IMR-90 (cell line): ENCODE results near the gene CD8B2. TPM values are rescaled to one million over a fixed set of nuclear protein-coding genes. Genes with fewer than 3 reads are reported as not detected.
"Not testable (repeated sequence)": the region's sequence is repeated elsewhere in the genome, so short reads cannot be mapped to it uniquely, and the experiment has no call there.

Source experiments
- ATAC-seq: fragments of 200-7000 bp; cut with Tn5 transposase; 2 replicates; pipeline ENCODE4 v1.9.1; 2020; ENCODE audit warnings: low read depth, mild to moderate bottlenecking, moderate library complexity
- BruUV-seq: library from RNA; stranded (reverse); fragments of 400-500 nt; replicated peaks from 2 replicates; lab custom pipeline; 2021; lab: Mats Ljungman, UMichigan
- CTCF ChIA-PET: fragments of 300-600 bp; formaldehyde crosslinking; extraction: SDS; loops from one replicate; lab custom pipeline; 2021; ENCODE audit warnings: antibody characterized with exemption; lab: Yijun Ruan, JAX
- POLR2A ChIA-PET: fragments of 300-600 bp; sonication (Branson Sonifier 250); formaldehyde crosslinking; loops from one replicate; lab custom pipeline; 2022; ENCODE audit warnings: antibody characterized with exemption; ENCODE audit not compliant: unreplicated experiment; lab: Charles Lee
- DNase-seq: peaks from one replicate; pipeline ENCODE4 v3.0.0; 2013
- H2AFZ ChIP-seq: replicated peaks from 2 replicates; pipeline ENCODE3; 2013; ENCODE audit warnings: low read length, mild to moderate bottlenecking; ENCODE audit not compliant: poor library complexity
- H2AK5ac ChIP-seq: 2 replicates; pipeline ENCODE4 v1.6.1; 2013; ENCODE audit warnings: low read depth, low read length, inconsistent platforms
- H2AK9ac ChIP-seq: replicated peaks from 2 replicates; pipeline ENCODE3; 2013; ENCODE audit warnings: mild to moderate bottlenecking, low read depth, low read length, moderate library complexity; ENCODE audit not compliant: poor library complexity
- H2BK120ac ChIP-seq: 2 replicates; pipeline ENCODE4 v1.6.1; 2013; ENCODE audit warnings: low read depth, low read length, inconsistent platforms
- H2BK15ac ChIP-seq: 3 replicates; pipeline ENCODE4 v1.6.1; 2013; ENCODE audit warnings: low read depth, low read length, inconsistent platforms
- H2BK20ac ChIP-seq: 2 replicates; pipeline ENCODE4 v1.6.1; 2013; ENCODE audit warnings: low read depth, mild to moderate bottlenecking, inconsistent platforms, low read length, moderate library complexity
- H2BK5ac ChIP-seq: 2 replicates; pipeline ENCODE4 v1.6.1; 2013; ENCODE audit warnings: mild to moderate bottlenecking, low read depth, low read length, inconsistent platforms; ENCODE audit not compliant: poor library complexity, severe bottlenecking
- H3K14ac ChIP-seq: replicated peaks from 2 replicates; pipeline ENCODE4 v1.6.1; 2013; ENCODE audit warnings: low read depth, low read length, inconsistent platforms
- H3K18ac ChIP-seq: 2 replicates; pipeline ENCODE4 v1.6.1; 2013; ENCODE audit warnings: low read depth, low read length, control low read depth
- H3K23ac ChIP-seq: 2 replicates; pipeline ENCODE4 v1.6.1; 2013; ENCODE audit warnings: low read depth, low read length, inconsistent platforms
- H3K27ac ChIP-seq: 2 replicates; pipeline ENCODE4 v1.5.1; 2013; ENCODE audit warnings: mild to moderate bottlenecking, control low read depth, low read length; ENCODE audit not compliant: insufficient read depth
- H3K27me3 ChIP-seq: 2 replicates; pipeline ENCODE4 v1.6.1; 2013; ENCODE audit warnings: low read length; ENCODE audit not compliant: control insufficient read depth, insufficient read depth
- H3K36me3 ChIP-seq: 2 replicates; pipeline ENCODE4 v1.6.1; 2013; ENCODE audit warnings: low read length, mixed read lengths; ENCODE audit not compliant: control insufficient read depth, insufficient read depth
- H3K4ac ChIP-seq: 2 replicates; pipeline ENCODE4 v1.6.1; 2013; ENCODE audit warnings: low read depth, low read length, inconsistent platforms
- H3K4me1 ChIP-seq: 2 replicates; pipeline ENCODE4 v1.6.1; 2013; ENCODE audit warnings: low read length, mixed read lengths; ENCODE audit not compliant: control insufficient read depth, insufficient read depth
- H3K4me2 ChIP-seq: 2 replicates; pipeline ENCODE4 v1.6.1; 2013; ENCODE audit warnings: low read depth, mild to moderate bottlenecking, control low read depth, low read length, moderate library complexity
- H3K4me3 ChIP-seq: 2 replicates; pipeline ENCODE4 v1.5.1; 2013; ENCODE audit warnings: low read depth, mild to moderate bottlenecking, control low read depth, low read length, moderate library complexity; ENCODE audit not compliant: insufficient read depth
- H3K56ac ChIP-seq: 2 replicates; pipeline ENCODE4 v1.6.1; 2013; ENCODE audit warnings: low read length, inconsistent platforms; ENCODE audit not compliant: insufficient read depth; ENCODE audit errors: extremely low read depth
- H3K79me1 ChIP-seq, 2 experiments: 2 replicates each; pipeline ENCODE4 v1.6.1; 2013; ENCODE audit warnings: low read length in 2 of 2, inconsistent platforms in 1 of 2, low read depth in 1 of 2
- H3K9ac ChIP-seq: 2 replicates; pipeline ENCODE4 v1.6.1; 2013; ENCODE audit warnings: low read depth, low read length, control low read depth
- H3K9me1 ChIP-seq: 2 replicates; pipeline ENCODE4 v1.6.1; 2013; ENCODE audit warnings: low read length, inconsistent platforms; ENCODE audit not compliant: insufficient read depth
- H3K9me3 ChIP-seq: 2 replicates; pipeline ENCODE4 v1.6.1; 2013; ENCODE audit warnings: low read length; ENCODE audit not compliant: control insufficient read depth, insufficient read depth
- H4K20me1 ChIP-seq: 2 replicates; pipeline ENCODE4 v1.6.1; 2013; ENCODE audit warnings: low read length, inconsistent platforms; ENCODE audit not compliant: insufficient read depth
- H4K5ac ChIP-seq: 2 replicates; pipeline ENCODE4 v1.6.1; 2013; ENCODE audit warnings: mild to moderate bottlenecking, low read depth, low read length, control low read depth
- H4K8ac ChIP-seq, 2 experiments: 2 replicates each; pipeline ENCODE4 v1.6.1; 2013; ENCODE audit warnings: low read depth in 2 of 2, low read length in 2 of 2, control low read depth in 1 of 2, inconsistent platforms in 1 of 2
- H4K91ac ChIP-seq: 2 replicates; pipeline ENCODE4 v1.6.1; 2013; ENCODE audit warnings: low read depth, low read length, inconsistent platforms; ENCODE audit not compliant: insufficient read depth
- CEBPB ChIP-seq: IDR thresholded peaks from 2 replicates; pipeline ENCODE4 v1.6.1; 2012; ENCODE audit warnings: low read depth, low read length, improper control_type of control experiment
- RCOR1 ChIP-seq: IDR thresholded peaks from 2 replicates; pipeline ENCODE4 v1.6.1; 2012; ENCODE audit warnings: mild to moderate bottlenecking, low read length, improper control_type of control experiment; ENCODE audit not compliant: insufficient replicate concordance
- WGBS, 2 experiments: methylation state at CpG; one replicate each; pipeline versions ENCODE4 v1.1.5 to v1.1.7; 2013; ENCODE audit warnings: missing lambda C conversion rate in 2 of 2; ENCODE audit not compliant: insufficient read length in 1 of 2; ENCODE audit errors: extremely low coverage in 2 of 2; 5-methylcytosine and 5-hydroxymethylcytosine counted together
- dilution Hi-C: fragments of 300-500 bp; cut with HindIII; formaldehyde crosslinking; loops from one replicate; pipeline ENCODE4 v1.14.3; 2018; ENCODE audit warnings: low sequenced_read_pairs; ENCODE audit not compliant: unreplicated experiment
- in situ Hi-C: fragments of 300-500 bp; cut with MboI; formaldehyde crosslinking; loops from 3 replicates; pipeline ENCODE4 v1.14.3; 2019; ENCODE audit warnings: low sequenced_read_pairs, inconsistent platforms, mixed read lengths
- intact Hi-C: fragments of 100-400 bp; cut with micrococcal nuclease; formaldehyde crosslinking; loops from 2 replicates; pipeline ENCODE4 v1.10.0; 2022
- polyA plus RNA-seq, 3 experiments: library from polyadenylated mRNA; depleted of rRNA; stranded (reverse); fragments of >200 nt; gene quantifications; 2 replicates each; pipeline ENCODE4 v1.2.3, GENCODE V29; 2012; ENCODE audit warnings: low replicate concordance in 1 of 3
- total RNA-seq: library from RNA; depleted of rRNA; stranded (reverse); fragments of >200 nt; gene quantifications from 2 replicates; pipeline ENCODE4 v1.2.3, GENCODE V29; 2012
- TF ChIP-seq, protein P1 (sequence below): fragments of 150-350 bp; IDR thresholded peaks from 2 replicates; pipeline ENCODE4 v1.6.1; 2017; ENCODE audit warnings: mild to moderate bottlenecking, antibody characterized with exemption, low read length, low read depth

The CD8B2 gene
- total and polyA plus RNA-seq, 2 of the 4 experiments (the other 2 are of a cell fraction): not detected

DNA sequence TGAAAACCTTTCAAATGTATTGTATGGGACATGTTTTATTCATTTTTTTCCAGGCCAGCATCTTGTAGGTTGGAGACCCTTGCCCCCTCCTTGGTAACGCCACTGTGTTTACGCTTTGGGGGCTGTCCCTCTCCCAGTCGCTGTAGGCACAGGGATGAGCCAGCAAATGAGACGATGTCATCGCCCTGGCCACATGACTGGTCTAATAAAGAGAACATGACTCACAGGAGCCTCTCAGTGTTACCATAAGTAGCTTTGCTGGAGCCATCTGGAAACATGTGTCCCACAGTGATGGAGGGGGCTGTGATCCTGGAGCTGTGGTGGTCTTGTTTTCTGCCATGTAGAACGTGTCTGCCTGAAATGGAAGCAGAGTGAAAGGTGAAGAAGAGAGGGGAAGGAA lies 78.9 kb downstream of the CD8B2 start:
- Histone ChIP-seq H3K56ac (no peak overlapping the region), H3K4me3 (no peak overlapping the region), H3K4ac (no peak overlapping the region), H3K36me3 (no peaks in the 10 kb centered on the region), H4K8ac (no peak overlapping the region), H4K5ac (no peak overlapping the region), H4K20me1 (no peaks in the 10 kb centered on the region), H3K4me1 (no peaks in the 10 kb centered on the region), H3K27me3 (no peaks in the 10 kb centered on the region), H3K9ac (no peak overlapping the region), H3K14ac (no peak overlapping the region), H2AK9ac (no peak overlapping the region), H2AK5ac (no peak overlapping the region), H2BK5ac (no peak overlapping the region), H3K9me1 (no peaks in the 10 kb centered on the region), H2AFZ (no peak overlapping the region), H3K23ac (no peak overlapping the region), H2BK15ac (no peak overlapping the region), H4K91ac (no peak overlapping the region), H3K18ac (no peak overlapping the region), H2BK120ac (no peak overlapping the region), H3K9me3 (no peaks in the 10 kb centered on the region), H3K4me2 (no peak overlapping the region), H2BK20ac (no peak overlapping the region), H3K79me1 (no peaks in the 10 kb centered on the region), H3K27ac (no peak overlapping the region)
- 20% methylated on average over 2 of the region's 6 CpGs; no CpG with 5 or more reads in 1 of the 2 experiments for WGBS, 2 experiments
- BruUV-seq: no TSS peak
- no peak for ATAC-seq
- in situ Hi-C loops: no loop called here
- TF ChIP-seq RCOR1 (no peak), CEBPB (no peak)
- TF ChIP-seq, protein P1, sequence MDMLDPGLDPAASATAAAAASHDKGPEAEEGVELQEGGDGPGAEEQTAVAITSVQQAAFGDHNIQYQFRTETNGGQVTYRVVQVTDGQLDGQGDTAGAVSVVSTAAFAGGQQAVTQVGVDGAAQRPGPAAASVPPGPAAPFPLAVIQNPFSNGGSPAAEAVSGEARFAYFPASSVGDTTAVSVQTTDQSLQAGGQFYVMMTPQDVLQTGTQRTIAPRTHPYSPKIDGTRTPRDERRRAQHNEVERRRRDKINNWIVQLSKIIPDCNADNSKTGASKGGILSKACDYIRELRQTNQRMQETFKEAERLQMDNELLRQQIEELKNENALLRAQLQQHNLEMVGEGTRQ: peak; percentile 40; the same call in 1 of the 2 replicates
- ChIA-PET CTCF (no interaction called here), POLR2A (no interaction called here)
- dilution Hi-C loops: no loop called here
- peak; percentile 6 for DNase-seq
- intact Hi-C loops: no loop called here

DNA sequence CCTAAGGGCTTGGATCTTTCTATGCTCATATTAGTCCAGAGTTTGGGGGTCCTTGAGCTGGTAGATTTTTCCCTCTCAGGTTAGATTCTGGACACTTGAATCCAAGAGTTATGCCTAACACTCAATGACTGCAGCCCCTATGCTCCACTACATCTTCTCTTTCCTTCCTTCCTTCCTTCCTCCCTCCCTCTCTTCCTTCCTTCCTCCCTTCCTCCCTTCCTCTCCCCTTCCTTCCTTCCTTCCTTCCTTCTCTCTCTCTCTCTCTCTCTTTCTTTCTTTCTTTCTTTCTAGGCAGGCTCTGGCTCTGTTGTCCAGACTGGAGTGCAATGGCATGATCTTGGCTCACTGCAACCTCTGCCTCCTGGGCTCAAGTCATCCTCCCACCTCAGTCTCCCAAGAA lies 79.3 kb downstream of the CD8B2 start:
- H3K9me1 ChIP-seq, H4K91ac ChIP-seq, CTCF ChIA-PET, H2BK15ac ChIP-seq, H4K8ac ChIP-seq, in situ Hi-C loops, H2BK20ac ChIP-seq, H3K4me3 ChIP-seq, H3K4ac ChIP-seq, H3K79me1 ChIP-seq, H2BK5ac ChIP-seq, H2AK5ac ChIP-seq, H3K9ac ChIP-seq, DNase-seq, dilution Hi-C loops, POLR2A ChIA-PET, BruUV-seq, H3K56ac ChIP-seq, ATAC-seq, H2AK9ac ChIP-seq, H3K4me2 ChIP-seq, intact Hi-C loops, H3K9me3 ChIP-seq, H4K5ac ChIP-seq, H3K14ac ChIP-seq, H2BK120ac ChIP-seq, H3K23ac ChIP-seq, H3K4me1 ChIP-seq, H3K27me3 ChIP-seq, H3K27ac ChIP-seq, H3K18ac ChIP-seq, H3K36me3 ChIP-seq, H4K20me1 ChIP-seq, H2AFZ ChIP-seq: not testable (repeated sequence)
